ENCODE results near the gene VPS29.
A peak's percentile ranks its signal among the peaks of the same experiment; 100 is the strongest.
"Not testable (repeated sequence)": the region's sequence is repeated elsewhere in the genome, so short reads cannot be mapped to it uniquely, and the experiment has no call there.

VPS29 gene

DNA sequence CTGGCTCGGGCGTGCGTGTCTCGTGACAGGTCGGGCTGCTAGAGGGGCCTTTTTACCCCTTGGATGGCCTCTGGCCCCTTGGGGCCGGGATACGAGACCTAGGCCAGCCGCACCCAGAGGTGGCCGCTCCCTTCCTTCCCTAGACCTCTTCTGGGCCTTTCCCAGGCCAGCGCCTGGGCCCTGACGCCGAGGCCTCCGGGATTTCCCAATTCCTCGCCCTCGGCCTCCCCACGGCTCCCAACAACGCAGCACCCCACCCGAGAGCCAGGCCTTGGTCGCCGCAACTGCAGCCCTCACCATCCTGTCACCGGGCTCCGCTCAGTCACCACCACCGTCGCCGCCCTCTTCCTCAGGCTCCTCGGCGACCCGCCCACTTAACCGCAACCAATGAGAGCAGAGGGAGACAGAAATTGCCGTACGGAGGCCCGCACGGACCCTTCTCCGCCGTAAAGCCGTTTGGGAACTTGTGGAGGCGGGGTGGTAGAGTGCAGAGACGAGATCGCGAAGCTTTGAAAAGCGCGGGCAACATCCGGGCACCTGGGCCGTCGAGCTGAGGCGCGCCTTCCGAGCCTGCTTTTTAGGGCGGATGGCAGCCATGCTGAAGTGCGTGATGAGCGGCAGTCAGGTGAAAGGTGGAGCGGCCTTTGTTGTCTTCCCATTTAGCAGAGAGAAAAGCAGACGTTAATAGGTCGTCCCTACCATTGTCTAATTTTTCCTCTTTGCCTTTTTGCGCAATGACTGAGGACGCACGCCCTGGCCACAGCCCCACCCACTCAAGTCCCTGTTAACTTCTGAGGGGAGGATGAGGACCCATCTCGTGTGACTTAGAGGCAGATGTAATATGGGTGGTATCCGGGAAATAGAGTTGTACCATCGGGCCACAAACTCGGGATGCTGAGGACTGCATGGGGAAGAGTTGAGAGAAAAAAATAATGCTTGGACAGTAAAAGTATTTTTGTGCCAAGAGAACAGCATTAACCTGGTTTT lies at the start of gene VPS29, which contains the start of gene RAD9B:
TSS of gene VPS29 (minus strand) at position 360 of the 987 bp plus-strand sequence. CDS start at position 300, 60 bp downstream.
TSS of gene RAD9B (plus strand) at position 580 of the 987 bp plus-strand sequence. CDS start at position 587, 7 bp downstream.
- H3K4me3 ChIP-seq (ENCODE audit: low read length): peak within 1 kb of the TSS; percentile 97
- no peaks in the 10 kb centered on the region for H3K4me1 ChIP-seq (ENCODE audit: control insufficient read depth, insufficient read depth, low read length)
- H3K27ac ChIP-seq (ENCODE audit: low read depth, low read length): peak within 1 kb of the TSS; percentile 84
- no peaks in the 10 kb centered on the region for H3K36me3 ChIP-seq (ENCODE audit: control insufficient read depth, insufficient read depth, low read length)
- H3K9ac ChIP-seq (ENCODE audit: low read length): peak within 1 kb of the TSS; percentile 95
- no peaks in the 10 kb centered on the region for H3K27me3 ChIP-seq (ENCODE audit: control insufficient read depth, insufficient read depth, low read length)

- H3K4me1 ChIP-seq (ENCODE audit: control insufficient read depth, insufficient read depth, low read length): peaks cover 21% of the 10 kb centered on the region
- no peak overlapping the region for H3K9ac ChIP-seq (ENCODE audit: low read length)
- no peak overlapping the region for H3K27ac ChIP-seq (ENCODE audit: low read depth, low read length)
- no peak overlapping the region for H3K4me3 ChIP-seq (ENCODE audit: low read length)
- H3K36me3 ChIP-seq (ENCODE audit: control insufficient read depth, insufficient read depth, low read length): peaks cover 3% of the 10 kb centered on the region
- H3K27me3 ChIP-seq (ENCODE audit: control insufficient read depth, insufficient read depth, low read length): no peaks in the 10 kb centered on the region
Measured at GRCh38 chr12:110550981-110551380, 49.1 kb upstream of the VPS29 start.

DNA sequence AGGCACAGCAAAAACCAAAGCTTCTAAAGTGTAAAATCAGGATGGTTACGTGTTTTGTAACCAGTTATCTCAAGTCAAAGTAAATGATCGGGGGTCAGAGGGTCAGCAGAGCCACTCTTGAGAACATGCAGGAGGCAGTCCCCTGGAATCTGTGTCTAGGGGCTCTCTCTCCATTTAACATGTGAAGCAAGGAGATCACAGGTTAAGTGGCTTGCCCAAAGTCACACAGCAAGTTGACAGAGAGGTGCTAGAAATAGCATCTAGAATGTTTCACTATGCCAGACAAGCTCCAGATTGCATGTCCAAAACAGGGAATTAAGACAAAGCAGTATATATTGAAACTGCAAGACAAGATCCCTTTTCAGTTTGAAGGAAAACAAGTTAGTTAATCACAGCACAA lies 47.8 kb upstream of the VPS29 start:
- H3K27ac ChIP-seq (ENCODE audit: low read depth, low read length): peak overlapping the region; percentile 30

GRCh38 chr12:110548678-110549077 lies 46.8 kb upstream of the VPS29 start:
- Histone ChIP-seq H3K4me3 (ENCODE audit: low read length) (no peak overlapping the region), H3K27me3 (ENCODE audit: control insufficient read depth, insufficient read depth, low read length) (no peaks in the 10 kb centered on the region), H3K27ac (ENCODE audit: low read depth, low read length) (peak overlapping the region; percentile 53), H3K36me3 (ENCODE audit: control insufficient read depth, insufficient read depth, low read length) (peaks cover 3% of the 10 kb centered on the region), H3K9ac (ENCODE audit: low read length) (no peak overlapping the region), H3K4me1 (ENCODE audit: control insufficient read depth, insufficient read depth, low read length) (peaks cover 22% of the 10 kb centered on the region)

More for the DNA sequence above, 47.8 kb upstream of the VPS29 start:
- Histone ChIP-seq H3K4me1 (ENCODE audit: control insufficient read depth, insufficient read depth, low read length) (peaks cover 19% of the 10 kb centered on the region), H3K9ac (ENCODE audit: low read length) (no peak overlapping the region), H3K36me3 (ENCODE audit: control insufficient read depth, insufficient read depth, low read length) (peaks cover 3% of the 10 kb centered on the region), H3K27me3 (ENCODE audit: control insufficient read depth, insufficient read depth, low read length) (no peaks in the 10 kb centered on the region), H3K4me3 (ENCODE audit: low read length) (no peak overlapping the region)

DNA sequence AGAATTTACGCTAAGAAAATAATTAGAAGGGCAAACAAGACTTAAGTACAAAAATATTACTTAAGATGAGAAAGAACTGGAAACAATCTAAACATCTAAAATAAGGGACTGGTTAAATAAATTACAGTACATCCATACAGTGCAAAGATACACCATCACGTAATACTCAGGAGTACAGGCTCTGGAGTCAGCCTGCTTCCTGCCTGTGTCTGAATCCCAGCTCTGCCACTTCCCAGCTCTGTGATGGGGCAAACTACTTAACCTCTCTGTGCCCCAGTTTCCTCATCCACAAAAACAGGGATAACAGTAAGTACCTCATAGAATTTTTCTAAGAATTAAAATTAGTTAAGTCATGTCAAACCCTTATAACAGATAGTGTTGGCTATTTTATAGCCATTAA lies 45.2 kb upstream of the VPS29 start:
- Histone ChIP-seq H3K36me3 (ENCODE audit: control insufficient read depth, insufficient read depth, low read length) (peaks cover 6% of the 10 kb centered on the region), H3K4me3 (ENCODE audit: low read length) (no peak overlapping the region), H3K27ac (ENCODE audit: low read depth, low read length) (no peak overlapping the region), H3K4me1 (ENCODE audit: control insufficient read depth, insufficient read depth, low read length) (peaks cover 31% of the 10 kb centered on the region), H3K27me3 (ENCODE audit: control insufficient read depth, insufficient read depth, low read length) (no peaks in the 10 kb centered on the region), H3K9ac (ENCODE audit: low read length) (no peak overlapping the region)

- Histone ChIP-seq H3K36me3 (ENCODE audit: control insufficient read depth, insufficient read depth, low read length) (peaks cover 6% of the 10 kb centered on the region), H3K9ac (ENCODE audit: low read length) (no peak overlapping the region), H3K4me1 (ENCODE audit: control insufficient read depth, insufficient read depth, low read length) (peaks cover 31% of the 10 kb centered on the region), H3K4me3 (ENCODE audit: low read length) (no peak overlapping the region), H3K27me3 (ENCODE audit: control insufficient read depth, insufficient read depth, low read length) (no peaks in the 10 kb centered on the region), H3K27ac (ENCODE audit: low read depth, low read length) (no peak overlapping the region)
Measured at GRCh38 chr12:110546339-110546738, 44.4 kb upstream of the VPS29 start.

DNA sequence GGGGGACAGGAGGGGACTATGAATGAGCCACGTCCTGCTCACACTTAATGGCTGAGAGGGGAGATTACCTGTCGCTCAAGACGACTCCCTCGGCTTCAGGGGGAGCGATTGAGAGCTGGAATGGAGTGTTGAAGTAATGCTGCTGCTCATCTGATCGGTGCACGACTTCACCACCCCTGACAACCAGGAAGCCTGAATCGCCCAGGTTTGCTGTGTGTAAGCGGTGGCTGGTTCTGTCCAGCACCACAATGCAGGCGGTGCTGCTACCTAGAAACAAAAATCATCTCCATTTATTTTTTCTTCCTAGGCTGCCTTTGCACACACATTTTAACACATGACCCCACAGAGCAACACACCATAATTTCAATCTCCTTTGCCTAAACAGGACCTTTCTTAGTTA lies 43.9 kb upstream of the VPS29 start:
- Histone ChIP-seq H3K4me1 (ENCODE audit: control insufficient read depth, insufficient read depth, low read length) (peaks cover 31% of the 10 kb centered on the region), H3K27me3 (ENCODE audit: control insufficient read depth, insufficient read depth, low read length) (no peaks in the 10 kb centered on the region), H3K36me3 (ENCODE audit: control insufficient read depth, insufficient read depth, low read length) (peaks cover 6% of the 10 kb centered on the region), H3K9ac (ENCODE audit: low read length) (no peak overlapping the region), H3K27ac (ENCODE audit: low read depth, low read length) (no peak overlapping the region), H3K4me3 (ENCODE audit: low read length) (no peak overlapping the region)

DNA sequence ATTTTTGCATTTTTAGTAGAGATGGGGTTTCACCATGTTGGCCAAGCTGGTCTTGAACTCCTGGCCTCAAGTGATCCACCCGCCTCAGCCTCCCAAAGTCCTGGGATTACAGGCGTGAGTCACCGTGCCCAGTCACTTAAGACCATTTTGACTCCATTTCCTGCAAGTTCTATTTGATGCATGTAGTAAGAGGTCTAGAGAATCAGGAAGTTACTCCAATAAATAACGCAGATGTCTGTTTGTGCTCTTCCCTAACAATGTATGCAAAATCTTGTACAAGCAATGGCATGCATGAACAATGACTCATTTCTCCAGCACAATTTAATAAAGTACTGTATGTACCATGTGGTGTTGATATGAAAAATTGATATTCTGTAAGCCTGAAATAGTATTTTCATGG lies 43.3 kb upstream of the VPS29 start:
- H3K9ac ChIP-seq (ENCODE audit: low read length); H3K27ac ChIP-seq (ENCODE audit: low read depth, low read length); H3K4me3 ChIP-seq (ENCODE audit: low read length); H3K36me3 ChIP-seq (ENCODE audit: control insufficient read depth, insufficient read depth, low read length); H3K27me3 ChIP-seq (ENCODE audit: control insufficient read depth, insufficient read depth, low read length): not testable (repeated sequence)
- peaks cover 31% of the 10 kb centered on the region for H3K4me1 ChIP-seq (ENCODE audit: control insufficient read depth, insufficient read depth, low read length)

DNA sequence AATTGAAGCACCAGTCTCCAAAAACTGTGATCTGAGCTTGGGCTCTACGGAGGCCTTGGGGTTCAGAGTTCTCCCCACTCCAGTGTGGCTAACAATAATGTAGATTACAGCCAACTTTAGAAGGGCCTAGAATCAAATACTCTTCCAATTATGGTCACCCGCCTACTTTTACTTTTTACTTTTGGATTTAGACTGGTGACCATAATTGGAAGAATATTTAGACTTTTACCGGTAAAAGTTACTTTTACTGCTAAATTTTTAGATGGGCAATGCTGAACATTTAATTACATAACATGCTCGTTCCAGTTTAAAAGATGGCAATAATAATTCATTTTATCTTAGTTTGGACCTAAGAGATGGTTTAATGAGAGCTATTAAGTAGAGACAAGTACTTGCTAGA lies 42.1 kb upstream of the VPS29 start:
- Histone ChIP-seq H3K4me3 (ENCODE audit: low read length) (no peak overlapping the region), H3K27me3 (ENCODE audit: control insufficient read depth, insufficient read depth, low read length) (no peaks in the 10 kb centered on the region), H3K27ac (ENCODE audit: low read depth, low read length) (peak overlapping the region; percentile 72), H3K9ac (ENCODE audit: low read length) (no peak overlapping the region), H3K36me3 (ENCODE audit: control insufficient read depth, insufficient read depth, low read length) (peaks cover 6% of the 10 kb centered on the region), H3K4me1 (ENCODE audit: control insufficient read depth, insufficient read depth, low read length) (peaks cover 25% of the 10 kb centered on the region)

DNA sequence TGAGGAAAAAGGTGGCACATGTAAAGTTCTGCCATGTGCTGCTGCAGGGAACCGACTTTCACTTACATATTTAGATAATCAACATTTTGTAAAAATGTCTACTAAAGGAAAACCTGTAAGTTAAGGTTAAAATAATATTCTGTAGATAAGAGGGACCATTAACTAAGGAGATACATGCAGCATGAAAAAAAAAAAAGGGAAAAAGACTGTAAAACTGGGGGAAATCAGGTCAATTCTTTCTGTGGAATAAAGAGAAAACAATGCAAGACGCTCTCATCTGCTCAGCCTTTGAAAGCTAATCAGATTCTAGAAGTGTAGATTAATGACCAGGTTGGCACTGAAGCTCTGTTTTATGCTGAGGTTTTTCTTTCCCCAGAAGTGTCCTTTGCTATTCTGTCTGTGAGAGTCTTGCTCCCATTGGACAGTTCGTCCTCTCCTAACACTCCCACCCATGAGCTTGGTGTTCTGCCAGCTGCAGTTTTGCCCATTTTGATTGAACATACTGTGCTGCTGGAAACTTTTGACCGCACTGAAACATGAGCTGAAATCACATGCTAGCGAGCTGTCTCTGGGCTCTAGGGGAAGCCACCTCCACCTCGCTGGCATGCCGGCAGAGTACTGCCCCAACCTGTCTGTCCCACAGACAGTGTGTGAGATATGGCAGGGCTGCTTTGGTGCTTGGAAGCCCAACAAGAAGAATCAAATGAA lies 41.5 kb upstream of the VPS29 start:
- Histone ChIP-seq H3K4me3 (ENCODE audit: low read length) (no peak overlapping the region), H3K27ac (ENCODE audit: low read depth, low read length) (peak overlapping the region; percentile 72), H3K36me3 (ENCODE audit: control insufficient read depth, insufficient read depth, low read length) (peaks cover 8% of the 10 kb centered on the region), H3K4me1 (ENCODE audit: control insufficient read depth, insufficient read depth, low read length) (peaks cover 21% of the 10 kb centered on the region), H3K9ac (ENCODE audit: low read length) (no peak overlapping the region), H3K27me3 (ENCODE audit: control insufficient read depth, insufficient read depth, low read length) (no peaks in the 10 kb centered on the region)

DNA sequence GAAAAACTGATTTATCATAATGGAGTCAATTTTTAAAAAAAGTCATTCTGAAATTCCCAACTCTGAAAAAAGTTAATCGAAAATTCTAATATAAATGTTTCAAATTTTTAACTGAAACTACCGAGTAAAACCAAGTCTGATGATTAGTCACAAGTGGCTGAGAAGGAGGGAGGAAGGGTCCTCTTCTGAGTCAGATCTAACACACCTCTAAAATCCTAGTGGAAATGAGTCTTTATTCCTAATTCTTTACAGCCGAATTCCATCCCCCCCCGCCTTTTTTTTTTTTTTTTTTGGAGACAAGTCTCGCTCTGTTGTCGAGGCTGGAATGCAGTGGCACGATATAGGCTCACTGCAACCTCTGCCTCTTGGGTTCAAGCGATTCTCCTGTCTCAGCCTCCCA lies 38.1 kb upstream of the VPS29 start:
- Histone ChIP-seq H3K9ac (ENCODE audit: low read length) (no peak overlapping the region), H3K27ac (ENCODE audit: low read depth, low read length) (no peak overlapping the region), H3K4me1 (ENCODE audit: control insufficient read depth, insufficient read depth, low read length) (peaks cover 29% of the 10 kb centered on the region), H3K27me3 (ENCODE audit: control insufficient read depth, insufficient read depth, low read length) (no peaks in the 10 kb centered on the region), H3K36me3 (ENCODE audit: control insufficient read depth, insufficient read depth, low read length) (peaks cover 9% of the 10 kb centered on the region), H3K4me3 (ENCODE audit: low read length) (no peak overlapping the region)

DNA sequence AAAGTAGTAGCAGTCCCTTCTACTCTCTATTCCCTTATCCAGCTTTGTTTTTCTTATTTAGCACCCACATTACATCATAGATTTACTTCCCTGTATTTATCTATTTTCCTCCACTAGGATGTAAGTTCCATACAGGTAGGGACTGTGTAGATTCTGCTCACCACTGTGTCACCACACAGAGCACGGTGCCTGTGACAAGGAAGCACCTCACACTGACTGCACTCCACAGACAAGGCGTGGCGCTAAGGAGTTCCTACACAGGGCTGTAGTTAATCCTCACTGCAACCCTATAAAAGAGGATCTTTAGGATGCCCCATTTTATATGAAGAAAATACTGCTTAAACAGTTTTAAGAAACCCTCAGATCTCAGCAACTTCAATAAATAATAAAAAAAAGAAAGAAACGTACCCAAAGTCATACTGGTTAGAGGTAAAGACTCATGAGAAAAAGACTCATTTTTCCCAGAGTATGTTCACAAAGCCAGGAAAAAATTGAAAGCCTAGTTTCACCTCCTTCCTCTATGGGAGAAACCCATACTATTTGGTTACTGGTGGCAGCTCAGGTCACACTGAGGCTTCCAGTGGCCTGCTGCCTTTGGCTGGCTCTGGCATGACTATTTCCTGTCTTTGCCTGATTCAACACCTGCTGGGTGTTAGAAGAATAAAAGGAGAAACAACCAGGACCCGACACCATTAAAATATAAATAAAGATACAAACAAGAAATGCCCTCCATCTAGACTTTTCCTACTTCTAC lies 37.1 kb upstream of the VPS29 start:
- Histone ChIP-seq H3K36me3 (ENCODE audit: control insufficient read depth, insufficient read depth, low read length) (peaks cover 9% of the 10 kb centered on the region), H3K9ac (ENCODE audit: low read length) (no peak overlapping the region), H3K4me1 (ENCODE audit: control insufficient read depth, insufficient read depth, low read length) (peaks cover 32% of the 10 kb centered on the region), H3K4me3 (ENCODE audit: low read length) (no peak overlapping the region), H3K27me3 (ENCODE audit: control insufficient read depth, insufficient read depth, low read length) (no peaks in the 10 kb centered on the region), H3K27ac (ENCODE audit: low read depth, low read length) (no peak overlapping the region)

Measured in rectal smooth muscle tissue (tissue), 1 donor.